Endodermal cell (in vitro differentiated cells): Measurements from ENCODE around the gene POC1A. TPM values are rescaled to one million over a fixed set of nuclear protein-coding genes. Genes with fewer than 3 reads are reported as not detected.

Experiments used
- DNase-seq: peaks from one replicate; pipeline ENCODE4 v3.0.0-alpha.2; 2017
- H3K27ac ChIP-seq: 2 replicates; pipeline ENCODE4 v1.5.1; 2013; ENCODE audit warnings: mild to moderate bottlenecking, low read depth, low read length, moderate library complexity
- H3K27me3 ChIP-seq: 2 replicates; pipeline ENCODE4 v1.6.1; 2013; ENCODE audit warnings: mild to moderate bottlenecking, low read length, moderate library complexity; ENCODE audit not compliant: insufficient read depth, control insufficient read depth, poor library complexity, severe bottlenecking
- H3K36me3 ChIP-seq: 2 replicates; pipeline ENCODE4 v1.7.0; 2013; ENCODE audit warnings: mild to moderate bottlenecking, low read length, moderate library complexity; ENCODE audit not compliant: control insufficient read depth, insufficient read depth
- H3K4me1 ChIP-seq: one replicate; pipeline ENCODE4 v1.7.0; 2013; ENCODE audit warnings: low read length; ENCODE audit not compliant: control insufficient read depth, insufficient read depth
- H3K4me3 ChIP-seq: 2 replicates; pipeline ENCODE4 v1.5.1; 2013; ENCODE audit warnings: mild to moderate bottlenecking, low read length, moderate library complexity
- H3K9ac ChIP-seq: 2 replicates; pipeline ENCODE4 v1.6.1; 2013; ENCODE audit warnings: mild to moderate bottlenecking, low read length, moderate library complexity; ENCODE audit not compliant: poor library complexity, severe bottlenecking; ENCODE audit errors: extremely low read depth
- H3K9me3 ChIP-seq: 2 replicates; pipeline ENCODE4 v1.6.1; 2013; ENCODE audit warnings: mild to moderate bottlenecking, low read length, moderate library complexity; ENCODE audit not compliant: control insufficient read depth
- H3K27ac Mint-ChIP-seq: 2 replicates; pipeline ENCODE4 v1.8.0; 2020; ENCODE audit warnings: mixed read lengths
- H3K27me3 Mint-ChIP-seq: 2 replicates; pipeline ENCODE4 v1.8.0; 2021; ENCODE audit warnings: mild to moderate bottlenecking, mixed read lengths; ENCODE audit not compliant: insufficient read depth
- H3K36me3 Mint-ChIP-seq: 2 replicates; pipeline ENCODE4 v1.8.0; 2020; ENCODE audit warnings: low read depth, mixed read lengths
- H3K4me1 Mint-ChIP-seq: 2 replicates; pipeline ENCODE4 v1.8.0; 2020; ENCODE audit warnings: mixed read lengths
- H3K4me3 Mint-ChIP-seq: 2 replicates; pipeline ENCODE4 v1.8.0; 2020; ENCODE audit warnings: mild to moderate bottlenecking, moderate library complexity, mixed read lengths
- H3K9me3 Mint-ChIP-seq: 2 replicates; pipeline ENCODE4 v1.8.0; 2020; ENCODE audit warnings: mild to moderate bottlenecking, mixed read lengths
- WGBS, 2 experiments: methylation state at CpG; one replicate each; pipeline versions ENCODE4 v1.1.5 to v1.1.7; 2013; ENCODE audit warnings: missing lambda C conversion rate in 2 of 2, mixed read lengths in 1 of 2; ENCODE audit not compliant: insufficient coverage in 1 of 2, insufficient read length in 1 of 2; 5-methylcytosine and 5-hydroxymethylcytosine counted together
- total RNA-seq, 2 donors: library from RNA; stranded (reverse); fragmentation: NEBNext Ultra II Directional in 1 of 2; extraction: Animal tissue kit (Norgen Biotek cat#: 25700) in 1 of 2; gene quantifications; 2 replicates in 1 of 2; 3 replicates in 1 of 2; pipeline ENCODE4 v1.2.1, GENCODE V29; 2021
- TF ChIP-seq, protein P1 (sequence below): fragments of 200-600 bp; sonication (generic); conservative IDR thresholded peaks from 2 replicates; pipeline ENCODE4 v1.5.0; 2021; ENCODE audit warnings: antibody characterized with exemption, mild to moderate bottlenecking

Gene POC1A
- total RNA-seq, 2 donors from 2014 or later: 19.7 to 24.0 TPM

DNA sequence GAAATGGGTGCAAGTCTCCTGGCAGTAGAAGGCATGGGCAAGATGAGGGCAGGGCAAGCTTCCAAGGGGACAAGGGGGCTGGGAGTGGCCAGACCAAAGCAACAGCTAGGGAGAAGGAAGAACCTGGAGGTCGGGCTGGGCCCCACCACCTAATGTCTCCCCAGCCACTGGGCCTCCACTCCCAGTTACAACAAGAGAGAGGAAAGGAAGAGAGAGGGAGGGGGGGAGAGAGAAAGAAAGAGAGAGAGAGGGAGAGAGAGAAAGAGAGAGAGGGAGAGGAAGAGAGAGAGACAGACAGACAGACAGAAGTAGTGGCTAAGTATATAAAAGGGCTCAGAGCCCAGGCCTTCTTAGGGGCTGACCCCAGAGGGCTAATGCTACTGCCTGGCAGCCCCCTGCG, 104.7 kb downstream of the POC1A start:
- Histone ChIP-seq H3K36me3 (peaks cover 27% of the 10 kb centered on the region), H3K27me3 (no peaks in the 10 kb centered on the region), H3K4me1 (peaks cover 3% of the 10 kb centered on the region), H3K4me3 (no peak overlapping the region), H3K9ac (no peak overlapping the region), H3K9me3 (no peaks in the 10 kb centered on the region), H3K27ac (no peak overlapping the region)
- WGBS, 2 experiments: 66% methylated on average over 2 of the region's 2 CpGs; no CpG with 5 or more reads in 1 of the 2 experiments
- TF ChIP-seq, protein P1, sequence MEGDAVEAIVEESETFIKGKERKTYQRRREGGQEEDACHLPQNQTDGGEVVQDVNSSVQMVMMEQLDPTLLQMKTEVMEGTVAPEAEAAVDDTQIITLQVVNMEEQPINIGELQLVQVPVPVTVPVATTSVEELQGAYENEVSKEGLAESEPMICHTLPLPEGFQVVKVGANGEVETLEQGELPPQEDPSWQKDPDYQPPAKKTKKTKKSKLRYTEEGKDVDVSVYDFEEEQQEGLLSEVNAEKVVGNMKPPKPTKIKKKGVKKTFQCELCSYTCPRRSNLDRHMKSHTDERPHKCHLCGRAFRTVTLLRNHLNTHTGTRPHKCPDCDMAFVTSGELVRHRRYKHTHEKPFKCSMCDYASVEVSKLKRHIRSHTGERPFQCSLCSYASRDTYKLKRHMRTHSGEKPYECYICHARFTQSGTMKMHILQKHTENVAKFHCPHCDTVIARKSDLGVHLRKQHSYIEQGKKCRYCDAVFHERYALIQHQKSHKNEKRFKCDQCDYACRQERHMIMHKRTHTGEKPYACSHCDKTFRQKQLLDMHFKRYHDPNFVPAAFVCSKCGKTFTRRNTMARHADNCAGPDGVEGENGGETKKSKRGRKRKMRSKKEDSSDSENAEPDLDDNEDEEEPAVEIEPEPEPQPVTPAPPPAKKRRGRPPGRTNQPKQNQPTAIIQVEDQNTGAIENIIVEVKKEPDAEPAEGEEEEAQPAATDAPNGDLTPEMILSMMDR: no peak
- H3K9me3 Mint-ChIP-seq: no peaks in the 10 kb centered on the region
- DNase-seq: no peak
- H3K27ac Mint-ChIP-seq: peak overlapping the region; percentile 17
- H3K4me1 Mint-ChIP-seq: peaks cover 17% of the 10 kb centered on the region
- H3K36me3 Mint-ChIP-seq: peaks cover 19% of the 10 kb centered on the region
- H3K27me3 Mint-ChIP-seq: no peaks in the 10 kb centered on the region
- H3K4me3 Mint-ChIP-seq: no peak overlapping the region

DNA sequence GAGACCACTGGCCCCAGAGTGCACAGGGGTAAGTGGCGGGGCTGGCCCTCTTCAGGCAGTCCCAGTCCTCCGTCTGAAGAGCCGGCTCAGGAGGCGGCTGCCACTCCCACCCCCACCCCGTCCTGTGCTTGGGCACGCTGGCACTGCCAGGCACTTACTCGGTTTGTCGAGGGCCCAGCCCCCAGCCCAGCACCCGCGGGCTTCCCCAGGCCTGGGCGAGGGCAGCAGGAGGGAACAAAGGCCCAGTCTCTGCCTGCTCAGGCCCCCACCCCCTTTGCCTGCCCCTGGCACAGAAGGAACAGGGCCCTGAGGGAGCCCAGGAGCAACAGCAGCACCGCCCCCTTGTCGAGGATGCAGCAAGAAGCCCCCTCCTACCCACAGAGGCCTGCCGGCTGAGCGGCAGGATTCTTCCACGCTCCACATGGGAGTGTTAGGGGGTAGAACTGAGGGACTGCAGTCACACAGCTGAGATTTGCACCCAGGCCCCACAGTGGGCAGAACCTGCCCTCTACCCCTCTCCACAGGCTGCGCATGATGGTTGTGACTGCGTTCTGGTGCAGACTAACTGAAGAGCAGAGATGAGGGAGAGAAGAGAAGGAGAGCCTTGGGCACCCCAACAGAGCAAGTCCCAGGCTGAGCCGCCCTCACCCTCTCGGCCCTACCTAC, 106.8 kb downstream of the POC1A start:
- H3K27ac ChIP-seq: no peak overlapping the region
- H3K9ac ChIP-seq: no peak overlapping the region
- no peak for DNase-seq
- Mint-ChIP-seq H3K36me3 (peaks cover 16% of the 10 kb centered on the region), H3K27ac (no peak overlapping the region), H3K27me3 (no peaks in the 10 kb centered on the region), H3K9me3 (no peaks in the 10 kb centered on the region), H3K4me3 (no peak overlapping the region), H3K4me1 (peaks cover 5% of the 10 kb centered on the region)
- no peaks in the 10 kb centered on the region for H3K27me3 ChIP-seq
- WGBS, 2 experiments: 81 to 100% methylated on average over 5 to 19 of the region's 20 CpGs
- H3K4me3 ChIP-seq: no peak overlapping the region
- no peaks in the 10 kb centered on the region for H3K4me1 ChIP-seq
- TF ChIP-seq, protein P1: no peak
- peaks cover 15% of the 10 kb centered on the region for H3K36me3 ChIP-seq
- H3K9me3 ChIP-seq: no peaks in the 10 kb centered on the region

DNA sequence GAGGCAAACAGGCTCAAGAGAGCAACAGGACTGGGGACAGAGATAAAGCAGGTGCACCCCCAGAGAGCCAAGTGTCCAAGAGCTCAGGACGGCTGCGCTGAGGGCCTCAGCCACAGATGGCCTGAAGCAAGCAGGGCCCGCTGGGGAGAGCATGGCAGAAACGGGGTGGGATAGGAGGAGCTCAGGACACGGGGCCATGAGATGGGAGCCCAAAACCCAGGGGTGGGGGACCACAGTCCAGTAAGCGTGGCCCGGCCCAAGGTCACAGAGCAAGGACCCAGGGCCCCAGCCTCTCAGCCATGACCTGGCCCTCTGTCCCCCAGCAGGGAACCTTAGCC, 107.4 kb downstream of the POC1A start:
- Mint-ChIP-seq H3K27ac (peak overlapping the region; percentile 32), H3K36me3 (peaks cover 13% of the 10 kb centered on the region), H3K27me3 (no peaks in the 10 kb centered on the region), H3K9me3 (no peaks in the 10 kb centered on the region), H3K4me3 (no peak overlapping the region), H3K4me1 (peaks cover 5% of the 10 kb centered on the region)
- no peak overlapping the region for H3K9ac ChIP-seq
- no peak for DNase-seq
- H3K9me3 ChIP-seq: no peaks in the 10 kb centered on the region
- no peak overlapping the region for H3K27ac ChIP-seq
- H3K36me3 ChIP-seq: peaks cover 10% of the 10 kb centered on the region
- 90 to 92% methylated on average over 4 to 7 of the region's 7 CpGs for WGBS, 2 experiments
- no peaks in the 10 kb centered on the region for H3K27me3 ChIP-seq
- H3K4me3 ChIP-seq: no peak overlapping the region
- TF ChIP-seq, protein P1: no peak
- no peaks in the 10 kb centered on the region for H3K4me1 ChIP-seq
